IMR-90 (cell line): ENCODE measurements around the gene LDB2. TPM values are rescaled to one million over a fixed set of nuclear protein-coding genes. Genes with fewer than 3 reads are reported as not detected.

Experiments used
- ATAC-seq: fragments of 200-7000 bp; cut with Tn5 transposase; 2 replicates; pipeline ENCODE4 v1.9.1; 2020; ENCODE audit warnings: low read depth, mild to moderate bottlenecking, moderate library complexity
- BruUV-seq: library from RNA; stranded (reverse); fragments of 400-500 nt; replicated peaks from 2 replicates; lab custom pipeline; 2021; lab: Mats Ljungman, UMichigan
- CTCF ChIA-PET: fragments of 300-600 bp; formaldehyde crosslinking; extraction: SDS; loops from one replicate; lab custom pipeline; 2021; ENCODE audit warnings: antibody characterized with exemption; lab: Yijun Ruan, JAX
- POLR2A ChIA-PET: fragments of 300-600 bp; sonication (Branson Sonifier 250); formaldehyde crosslinking; loops from one replicate; lab custom pipeline; 2022; ENCODE audit warnings: antibody characterized with exemption; ENCODE audit not compliant: unreplicated experiment; lab: Charles Lee
- DNase-seq: peaks from one replicate; pipeline ENCODE4 v3.0.0; 2013
- H2AFZ ChIP-seq: replicated peaks from 2 replicates; pipeline ENCODE3; 2013; ENCODE audit warnings: low read length, mild to moderate bottlenecking; ENCODE audit not compliant: poor library complexity
- H2AK5ac ChIP-seq: 2 replicates; pipeline ENCODE4 v1.6.1; 2013; ENCODE audit warnings: low read depth, low read length, inconsistent platforms
- H2AK9ac ChIP-seq: replicated peaks from 2 replicates; pipeline ENCODE3; 2013; ENCODE audit warnings: mild to moderate bottlenecking, low read depth, low read length, moderate library complexity; ENCODE audit not compliant: poor library complexity
- H2BK120ac ChIP-seq: 2 replicates; pipeline ENCODE4 v1.6.1; 2013; ENCODE audit warnings: low read depth, low read length, inconsistent platforms
- H2BK15ac ChIP-seq: 3 replicates; pipeline ENCODE4 v1.6.1; 2013; ENCODE audit warnings: low read depth, low read length, inconsistent platforms
- H2BK20ac ChIP-seq: 2 replicates; pipeline ENCODE4 v1.6.1; 2013; ENCODE audit warnings: low read depth, mild to moderate bottlenecking, inconsistent platforms, low read length, moderate library complexity
- H2BK5ac ChIP-seq: 2 replicates; pipeline ENCODE4 v1.6.1; 2013; ENCODE audit warnings: mild to moderate bottlenecking, low read depth, low read length, inconsistent platforms; ENCODE audit not compliant: poor library complexity, severe bottlenecking
- H3K14ac ChIP-seq: replicated peaks from 2 replicates; pipeline ENCODE4 v1.6.1; 2013; ENCODE audit warnings: low read depth, low read length, inconsistent platforms
- H3K18ac ChIP-seq: 2 replicates; pipeline ENCODE4 v1.6.1; 2013; ENCODE audit warnings: low read depth, low read length, control low read depth
- H3K23ac ChIP-seq: 2 replicates; pipeline ENCODE4 v1.6.1; 2013; ENCODE audit warnings: low read depth, low read length, inconsistent platforms
- H3K27ac ChIP-seq: 2 replicates; pipeline ENCODE4 v1.5.1; 2013; ENCODE audit warnings: mild to moderate bottlenecking, control low read depth, low read length; ENCODE audit not compliant: insufficient read depth
- H3K27me3 ChIP-seq: 2 replicates; pipeline ENCODE4 v1.6.1; 2013; ENCODE audit warnings: low read length; ENCODE audit not compliant: control insufficient read depth, insufficient read depth
- H3K36me3 ChIP-seq: 2 replicates; pipeline ENCODE4 v1.6.1; 2013; ENCODE audit warnings: low read length, mixed read lengths; ENCODE audit not compliant: control insufficient read depth, insufficient read depth
- H3K4ac ChIP-seq: 2 replicates; pipeline ENCODE4 v1.6.1; 2013; ENCODE audit warnings: low read depth, low read length, inconsistent platforms
- H3K4me1 ChIP-seq: 2 replicates; pipeline ENCODE4 v1.6.1; 2013; ENCODE audit warnings: low read length, mixed read lengths; ENCODE audit not compliant: control insufficient read depth, insufficient read depth
- H3K4me2 ChIP-seq: 2 replicates; pipeline ENCODE4 v1.6.1; 2013; ENCODE audit warnings: low read depth, mild to moderate bottlenecking, control low read depth, low read length, moderate library complexity
- H3K4me3 ChIP-seq: 2 replicates; pipeline ENCODE4 v1.5.1; 2013; ENCODE audit warnings: low read depth, mild to moderate bottlenecking, control low read depth, low read length, moderate library complexity; ENCODE audit not compliant: insufficient read depth
- H3K56ac ChIP-seq: 2 replicates; pipeline ENCODE4 v1.6.1; 2013; ENCODE audit warnings: low read length, inconsistent platforms; ENCODE audit not compliant: insufficient read depth; ENCODE audit errors: extremely low read depth
- H3K79me1 ChIP-seq, 2 experiments: 2 replicates each; pipeline ENCODE4 v1.6.1; 2013; ENCODE audit warnings: low read length in 2 of 2, inconsistent platforms in 1 of 2, low read depth in 1 of 2
- H3K9ac ChIP-seq: 2 replicates; pipeline ENCODE4 v1.6.1; 2013; ENCODE audit warnings: low read depth, low read length, control low read depth
- H3K9me1 ChIP-seq: 2 replicates; pipeline ENCODE4 v1.6.1; 2013; ENCODE audit warnings: low read length, inconsistent platforms; ENCODE audit not compliant: insufficient read depth
- H3K9me3 ChIP-seq: 2 replicates; pipeline ENCODE4 v1.6.1; 2013; ENCODE audit warnings: low read length; ENCODE audit not compliant: control insufficient read depth, insufficient read depth
- H4K20me1 ChIP-seq: 2 replicates; pipeline ENCODE4 v1.6.1; 2013; ENCODE audit warnings: low read length, inconsistent platforms; ENCODE audit not compliant: insufficient read depth
- H4K5ac ChIP-seq: 2 replicates; pipeline ENCODE4 v1.6.1; 2013; ENCODE audit warnings: mild to moderate bottlenecking, low read depth, low read length, control low read depth
- H4K8ac ChIP-seq, 2 experiments: 2 replicates each; pipeline ENCODE4 v1.6.1; 2013; ENCODE audit warnings: low read depth in 2 of 2, low read length in 2 of 2, control low read depth in 1 of 2, inconsistent platforms in 1 of 2
- H4K91ac ChIP-seq: 2 replicates; pipeline ENCODE4 v1.6.1; 2013; ENCODE audit warnings: low read depth, low read length, inconsistent platforms; ENCODE audit not compliant: insufficient read depth
- BHLHE40 ChIP-seq: fragments of 150-350 bp; IDR thresholded peaks from 2 replicates; pipeline ENCODE4 v1.6.1; 2016; ENCODE audit warnings: mild to moderate bottlenecking, low read depth, low read length
- CEBPB ChIP-seq: IDR thresholded peaks from 2 replicates; pipeline ENCODE4 v1.6.1; 2012; ENCODE audit warnings: low read depth, low read length, improper control_type of control experiment
- CHD1 ChIP-seq: IDR thresholded peaks from 2 replicates; pipeline ENCODE4 v1.6.1; 2012; ENCODE audit warnings: low read depth, low read length, improper control_type of control experiment
- FOS ChIP-seq: fragments of 150-350 bp; IDR thresholded peaks from 2 replicates; pipeline ENCODE4 v1.6.1; 2016; ENCODE audit warnings: low read depth, low read length
- MAFK ChIP-seq: IDR thresholded peaks from 2 replicates; pipeline ENCODE4 v1.6.1; 2012; ENCODE audit warnings: low read depth, low read length, improper control_type of control experiment
- MAZ ChIP-seq: IDR thresholded peaks from 2 replicates; pipeline ENCODE4 v1.6.1; 2012; ENCODE audit warnings: low read depth, mild to moderate bottlenecking, low read length, improper control_type of control experiment, moderate library complexity, borderline replicate concordance
- MXI1 ChIP-seq: IDR thresholded peaks from 2 replicates; pipeline ENCODE4 v1.6.1; 2012; ENCODE audit warnings: low read depth, mild to moderate bottlenecking, low read length, moderate library complexity, borderline replicate concordance
- NFE2L2 ChIP-seq: fragments of 150-350 bp; IDR thresholded peaks from 2 replicates; pipeline ENCODE4 v1.6.1; 2016; ENCODE audit warnings: low read depth, mild to moderate bottlenecking, low read length
- POLR2A ChIP-seq: IDR thresholded peaks from 2 replicates; pipeline ENCODE4 v1.6.1; 2012; ENCODE audit warnings: mild to moderate bottlenecking, low read depth, low read length
- RAD21 ChIP-seq: IDR thresholded peaks from 2 replicates; pipeline ENCODE4 v1.6.1; 2012; ENCODE audit warnings: low read length, improper control_type of control experiment
- RCOR1 ChIP-seq: IDR thresholded peaks from 2 replicates; pipeline ENCODE4 v1.6.1; 2012; ENCODE audit warnings: mild to moderate bottlenecking, low read length, improper control_type of control experiment; ENCODE audit not compliant: insufficient replicate concordance
- RFX5 ChIP-seq: IDR thresholded peaks from 2 replicates; pipeline ENCODE4 v1.8.0; 2012; ENCODE audit warnings: low read depth, mild to moderate bottlenecking, low read length, moderate library complexity
- SMC3 ChIP-seq: fragments of 150-350 bp; IDR thresholded peaks from 2 replicates; pipeline ENCODE4 v1.6.1; 2016; ENCODE audit warnings: low read depth, mild to moderate bottlenecking, antibody characterized with exemption, low read length, moderate library complexity
- WGBS, 2 experiments: methylation state at CpG; one replicate each; pipeline versions ENCODE4 v1.1.5 to v1.1.7; 2013; ENCODE audit warnings: missing lambda C conversion rate in 2 of 2; ENCODE audit not compliant: insufficient read length in 1 of 2; ENCODE audit errors: extremely low coverage in 2 of 2; 5-methylcytosine and 5-hydroxymethylcytosine counted together
- dilution Hi-C: fragments of 300-500 bp; cut with HindIII; formaldehyde crosslinking; loops from one replicate; pipeline ENCODE4 v1.14.3; 2018; ENCODE audit warnings: low sequenced_read_pairs; ENCODE audit not compliant: unreplicated experiment
- in situ Hi-C: fragments of 300-500 bp; cut with MboI; formaldehyde crosslinking; loops from 3 replicates; pipeline ENCODE4 v1.14.3; 2019; ENCODE audit warnings: low sequenced_read_pairs, inconsistent platforms, mixed read lengths
- intact Hi-C: fragments of 100-400 bp; cut with micrococcal nuclease; formaldehyde crosslinking; loops from 2 replicates; pipeline ENCODE4 v1.10.0; 2022
- polyA plus RNA-seq, 3 experiments: library from polyadenylated mRNA; depleted of rRNA; stranded (reverse); fragments of >200 nt; gene quantifications; 2 replicates each; pipeline ENCODE4 v1.2.3, GENCODE V29; 2012; ENCODE audit warnings: low replicate concordance in 1 of 3
- total RNA-seq: library from RNA; depleted of rRNA; stranded (reverse); fragments of >200 nt; gene quantifications from 2 replicates; pipeline ENCODE4 v1.2.3, GENCODE V29; 2012
- TF ChIP-seq, protein P1 (sequence below): fragments of 150-350 bp; IDR thresholded peaks from 2 replicates; pipeline ENCODE4 v1.6.1; 2017; ENCODE audit warnings: mild to moderate bottlenecking, antibody characterized with exemption, low read length, low read depth
- TF ChIP-seq, protein P2 (sequence below): fragments of 150-350 bp; IDR thresholded peaks from 2 replicates; pipeline ENCODE4 v1.6.1; 2016; ENCODE audit warnings: low read depth, mild to moderate bottlenecking, low read length, moderate library complexity, borderline replicate concordance
- TF ChIP-seq, protein P3 (sequence below): conservative IDR thresholded peaks from 2 replicates; pipeline ENCODE4 v1.5.1; 2012; ENCODE audit warnings: mild to moderate bottlenecking, low read depth, low read length, improper control_type of control experiment

The LDB2 gene
- total and polyA plus RNA-seq, 2 of the 4 experiments (the other 2 are of a cell fraction): 67.9 to 116 TPM

DNA sequence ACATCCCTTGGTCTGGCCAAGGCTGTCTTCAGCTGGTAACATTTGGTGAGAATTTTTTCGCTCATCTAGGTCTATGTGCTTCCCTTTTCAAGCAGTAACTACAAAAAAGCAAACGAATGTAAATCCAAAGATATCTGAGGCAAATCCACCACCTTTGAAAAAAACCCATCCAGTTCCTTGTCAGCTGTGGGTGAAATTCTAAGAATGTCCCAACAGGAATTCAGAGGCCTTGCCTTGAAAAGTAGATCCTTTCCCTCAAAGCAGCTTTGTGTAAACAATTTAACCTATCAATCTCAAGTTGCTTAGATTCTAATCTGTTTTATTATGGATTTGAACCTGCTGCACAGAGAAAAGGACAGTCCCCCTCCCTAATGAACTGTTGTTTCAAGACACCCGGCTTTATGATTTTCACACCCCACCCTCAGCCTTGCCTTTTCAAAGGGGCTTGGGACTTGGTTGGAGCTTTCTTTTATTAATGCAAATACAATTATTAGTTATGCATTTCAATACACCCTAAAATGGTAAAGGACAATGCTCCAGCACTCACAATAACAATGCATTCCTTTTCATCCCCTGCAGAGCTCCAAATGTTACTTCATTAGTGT, 166.6 kb downstream of the LDB2 start:
- no peak for ATAC-seq
- no peak overlapping the region for H3K4me2 ChIP-seq
- H3K4me1 ChIP-seq: peaks cover 8% of the 10 kb centered on the region
- H3K79me1 ChIP-seq: no peaks in the 10 kb centered on the region; a peak in 1 of 4 replicates
- no peak overlapping the region for H4K91ac ChIP-seq
- H3K23ac ChIP-seq: no peak overlapping the region
- H2AK5ac ChIP-seq: no peak overlapping the region
- no peak overlapping the region for H3K4ac ChIP-seq
- ChIA-PET CTCF (no interaction called here), POLR2A (no interaction called here)
- no peak overlapping the region for H3K56ac ChIP-seq
- no peak overlapping the region for H3K9ac ChIP-seq
- no peak overlapping the region for H4K5ac ChIP-seq
- in situ Hi-C loops: no loop called here
- no peak overlapping the region for H2AFZ ChIP-seq
- peak overlapping the region; percentile 10; the same call in 1 of the 2 replicates for H3K18ac ChIP-seq
- no peaks in the 10 kb centered on the region for H3K9me1 ChIP-seq
- H3K27ac ChIP-seq: no peak overlapping the region
- H2BK5ac ChIP-seq: no peak overlapping the region
- H3K4me3 ChIP-seq: no peak overlapping the region
- H3K36me3 ChIP-seq: no peaks in the 10 kb centered on the region
- H2BK15ac ChIP-seq: no peak overlapping the region
- DNase-seq: no peak
- H3K9me3 ChIP-seq: no peaks in the 10 kb centered on the region
- no peaks in the 10 kb centered on the region for H3K27me3 ChIP-seq
- no peak overlapping the region for H3K14ac ChIP-seq
- dilution Hi-C loops: no loop called here
- TF ChIP-seq SMC3 (no peak), FOS (no peak), POLR2A (no peak), NFE2L2 (no peak), BHLHE40 (no peak), MXI1 (no peak), CHD1 (no peak), RFX5 (no peak), RCOR1 (no peak), CEBPB (no peak), MAFK (no peak), MAZ (no peak), RAD21 (no peak)
- TF ChIP-seq, protein P1, sequence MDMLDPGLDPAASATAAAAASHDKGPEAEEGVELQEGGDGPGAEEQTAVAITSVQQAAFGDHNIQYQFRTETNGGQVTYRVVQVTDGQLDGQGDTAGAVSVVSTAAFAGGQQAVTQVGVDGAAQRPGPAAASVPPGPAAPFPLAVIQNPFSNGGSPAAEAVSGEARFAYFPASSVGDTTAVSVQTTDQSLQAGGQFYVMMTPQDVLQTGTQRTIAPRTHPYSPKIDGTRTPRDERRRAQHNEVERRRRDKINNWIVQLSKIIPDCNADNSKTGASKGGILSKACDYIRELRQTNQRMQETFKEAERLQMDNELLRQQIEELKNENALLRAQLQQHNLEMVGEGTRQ: no peak
- TF ChIP-seq, protein P2, sequence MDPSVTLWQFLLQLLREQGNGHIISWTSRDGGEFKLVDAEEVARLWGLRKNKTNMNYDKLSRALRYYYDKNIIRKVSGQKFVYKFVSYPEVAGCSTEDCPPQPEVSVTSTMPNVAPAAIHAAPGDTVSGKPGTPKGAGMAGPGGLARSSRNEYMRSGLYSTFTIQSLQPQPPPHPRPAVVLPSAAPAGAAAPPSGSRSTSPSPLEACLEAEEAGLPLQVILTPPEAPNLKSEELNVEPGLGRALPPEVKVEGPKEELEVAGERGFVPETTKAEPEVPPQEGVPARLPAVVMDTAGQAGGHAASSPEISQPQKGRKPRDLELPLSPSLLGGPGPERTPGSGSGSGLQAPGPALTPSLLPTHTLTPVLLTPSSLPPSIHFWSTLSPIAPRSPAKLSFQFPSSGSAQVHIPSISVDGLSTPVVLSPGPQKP: no peak
- TF ChIP-seq, protein P3, sequence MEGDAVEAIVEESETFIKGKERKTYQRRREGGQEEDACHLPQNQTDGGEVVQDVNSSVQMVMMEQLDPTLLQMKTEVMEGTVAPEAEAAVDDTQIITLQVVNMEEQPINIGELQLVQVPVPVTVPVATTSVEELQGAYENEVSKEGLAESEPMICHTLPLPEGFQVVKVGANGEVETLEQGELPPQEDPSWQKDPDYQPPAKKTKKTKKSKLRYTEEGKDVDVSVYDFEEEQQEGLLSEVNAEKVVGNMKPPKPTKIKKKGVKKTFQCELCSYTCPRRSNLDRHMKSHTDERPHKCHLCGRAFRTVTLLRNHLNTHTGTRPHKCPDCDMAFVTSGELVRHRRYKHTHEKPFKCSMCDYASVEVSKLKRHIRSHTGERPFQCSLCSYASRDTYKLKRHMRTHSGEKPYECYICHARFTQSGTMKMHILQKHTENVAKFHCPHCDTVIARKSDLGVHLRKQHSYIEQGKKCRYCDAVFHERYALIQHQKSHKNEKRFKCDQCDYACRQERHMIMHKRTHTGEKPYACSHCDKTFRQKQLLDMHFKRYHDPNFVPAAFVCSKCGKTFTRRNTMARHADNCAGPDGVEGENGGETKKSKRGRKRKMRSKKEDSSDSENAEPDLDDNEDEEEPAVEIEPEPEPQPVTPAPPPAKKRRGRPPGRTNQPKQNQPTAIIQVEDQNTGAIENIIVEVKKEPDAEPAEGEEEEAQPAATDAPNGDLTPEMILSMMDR: no peak
- BruUV-seq: no TSS peak
- no peaks in the 10 kb centered on the region for H4K20me1 ChIP-seq
- H2AK9ac ChIP-seq: no peak overlapping the region
- no CpG with 5 or more reads among the region's 3 CpGs for WGBS, 2 experiments
- no peak overlapping the region for H2BK20ac ChIP-seq
- intact Hi-C loops: no loop called here
- H2BK120ac ChIP-seq: no peak overlapping the region
- no peak overlapping the region for H4K8ac ChIP-seq
